HG02642 (cell line): ENCODE measurements around the gene ERC1.
A peak's percentile ranks its signal among the peaks of the same experiment; 100 is the strongest.
"Not testable (repeated sequence)": the region's sequence is repeated elsewhere in the genome, so short reads cannot be mapped to it uniquely, and the experiment has no call there.

Source experiments
- ATAC-seq: cut with Tn5 transposase; IDR thresholded peaks from one replicate; pipeline ENCODE4 v1.9.1; 2021; ENCODE audit warnings: mild to moderate bottlenecking; ENCODE audit not compliant: unreplicated experiment, poor library complexity

ERC1 gene

GRCh38 chr12:1174659-1175058 is 183.6 kb downstream of the ERC1 start:
- no peak for ATAC-seq

- ATAC-seq: no peak
These were observed 185.2 kb downstream of the ERC1 start for GRCh38 chr12:1176191-1176590.

- ATAC-seq: no peak
These were observed 188.1 kb downstream of the ERC1 start for GRCh38 chr12:1179128-1179527.

GRCh38 chr12:1182069-1182468 is 191.0 kb downstream of the ERC1 start:
- ATAC-seq: no peak

- no peak for ATAC-seq
These were observed 193.4 kb downstream of the ERC1 start for GRCh38 chr12:1184402-1184801.

- no peak for ATAC-seq
These were observed 194.6 kb downstream of the ERC1 start for GRCh38 chr12:1185460-1186182.

GRCh38 chr12:1186298-1186697 is 195.3 kb downstream of the ERC1 start:
- no peak for ATAC-seq

- ATAC-seq: no peak
These were observed 197.0 kb downstream of the ERC1 start for GRCh38 chr12:1188016-1188415.

GRCh38 chr12:1189163-1189562 is 198.1 kb downstream of the ERC1 start:
- ATAC-seq: no peak

- ATAC-seq: no peak
These were observed 204.5 kb downstream of the ERC1 start for GRCh38 chr12:1195513-1195912.

- ATAC-seq: no peak
These were observed 206.4 kb downstream of the ERC1 start for GRCh38 chr12:1197264-1198018.

- not testable (repeated sequence) for ATAC-seq
These were observed 207.8 kb downstream of the ERC1 start for GRCh38 chr12:1198854-1199253.

GRCh38 chr12:1199700-1200099 is 208.7 kb downstream of the ERC1 start:
- no peak for ATAC-seq

- no peak for ATAC-seq
These were observed 210.0 kb downstream of the ERC1 start for GRCh38 chr12:1201030-1201429.

GRCh38 chr12:1201886-1202285 is 210.9 kb downstream of the ERC1 start:
- ATAC-seq: no peak

- no peak for ATAC-seq
These were observed 212.7 kb downstream of the ERC1 start for GRCh38 chr12:1203735-1204019.

GRCh38 chr12:1204581-1205121 is 213.6 kb downstream of the ERC1 start:
- peak; percentile 83 for ATAC-seq

GRCh38 chr12:1205512-1206060 is 214.6 kb downstream of the ERC1 start:
- ATAC-seq: no peak

- ATAC-seq: no peak
These were observed 215.2 kb downstream of the ERC1 start for GRCh38 chr12:1206118-1206734.

- ATAC-seq: no peak
These were observed 216.3 kb downstream of the ERC1 start for GRCh38 chr12:1207276-1207675.

- ATAC-seq: not testable (repeated sequence)
These were observed 217.7 kb downstream of the ERC1 start for GRCh38 chr12:1208719-1209118.
